Pancreas (tissue), 10 donors: ENCODE data around the gene OSMR. TPM values are rescaled to one million over a fixed set of nuclear protein-coding genes. Genes with fewer than 3 reads are reported as not detected.

Source experiments
- ATAC-seq, 4 donors: fragments of 200-7000 bp; cut with Tn5 transposase; one replicate each; pipeline versions ENCODE4 v1.8.0 to v1.9.1; 2020; ENCODE audit warnings: mild to moderate bottlenecking in 4 of 4, moderate library complexity in 4 of 4
- DNase-seq, 6 donors: peaks; one replicate each; pipeline ENCODE4 v3.0.0-alpha.2; 2020
- FAIRE-seq: peaks from 2 replicates; lab custom pipeline; 2012; peaks lifted over from hg19 to GRCh38; lab: Jason Lieb, UNC
- H3K27ac ChIP-seq, 4 donors: fragments of 200-600 bp; sonication (generic); 1 replicate in 3 of 4; 2 replicates in 1 of 4; pipeline versions ENCODE4 v1.5.0 to v1.8.0; 2020
- H3K27me3 ChIP-seq, 4 donors: fragments of 200-600 bp; one replicate each; pipeline ENCODE4 v1.8.0; 2021
- H3K36me3 ChIP-seq, 3 donors: fragments of 200-600 bp; sonication (generic) in 1 of 3; one replicate each; pipeline versions ENCODE4 v1.5.0 to v1.8.0; 2020 to 2021
- H3K4me1 ChIP-seq, 3 donors: fragments of 200-600 bp; one replicate each; pipeline ENCODE4 v1.8.0; 2021
- H3K4me3 ChIP-seq, 4 donors: fragments of 200-600 bp; sonication (generic) in 2 of 4; one replicate each; pipeline versions ENCODE4 v1.5.0 to v1.8.0; 2020 to 2021
- H3K9me3 ChIP-seq, 4 donors: fragments of 200-600 bp; one replicate each; pipeline ENCODE4 v1.8.0; 2021
- CTCF ChIP-seq, 4 donors: fragments of 200-600 bp; sonication (generic) in 3 of 4; IDR thresholded peaks; one replicate each; pipeline versions ENCODE4 v1.5.0 to v1.8.0; 2021; ENCODE audit warnings: antibody characterized with exemption in 4 of 4
- WGBS, 2 donors: extraction: QIAGEN DNeasy Blood & Tissue Kit; methylation state at CpG; one replicate each; pipeline ENCODE4 v1.1.7; 2013; 5-methylcytosine and 5-hydroxymethylcytosine counted together
- intact Hi-C, 3 donors: fragments of 100-400 bp; cut with DNase I; formaldehyde crosslinking; loops; one replicate each; pipeline versions ENCODE4 v1.11.1 to v1.14.2; 2022
- polyA plus RNA-seq, 2 donors: library from polyadenylated mRNA; stranded (reverse); fragments of 200-250 nt; gene quantifications; one replicate each; pipeline ENCODE4 v1.2.3, GENCODE V29; 2013
- total RNA-seq, 6 donors: library from RNA; stranded (reverse); fragmentation: NEBNext Ultra II Directional in 4 of 6; extraction: Animal tissue kit (Norgen Biotek cat#: 25700) in 4 of 6; gene quantifications; one replicate each; pipeline versions ENCODE4 v1.2.1 to v1.2.4, GENCODE V29; 2021 to 2023
- donor health status: healthy with polysubstance abuse.
- donor health status: DM: no; HTN: no; CAD: no; lungs with moderate emphysema.
- donor health status: DM: no; HTN: no; CAD: no.
- donor health status: control.
- donor health status: control.
- donor health status: Bipolar disorder and iron deficiency.
- donor health status: DM: yes; HTN: yes; CAD: no.
- donor health status: DM: no; HTN: no; CAD: no.
- donor health status: DM: no; HTN: no; CAD: no.
- donor health status: DM: yes; HTN: yes; CAD: no.

OSMR gene
- total and polyA plus RNA-seq, 8 donors, result 5.5 to 29.0 (median 9.1) TPM

GRCh38 chr5:38938424-38938823, 92.6 kb downstream of the OSMR start:
- DNase-seq (no peak), FAIRE-seq (no peak), ATAC-seq (no peak)
- intact Hi-C loops, result no loop called here
- H3K36me3 ChIP-seq, result peaks cover 0 to 10% (median 6%) of the 10 kb centered on the region in 3 donors
- H3K9me3 ChIP-seq, result no peaks in the 10 kb centered on the region
- no peak overlapping the region for H3K27ac ChIP-seq
- no peak overlapping the region for H3K4me3 ChIP-seq
- H3K4me1 ChIP-seq, result no peaks in the 10 kb centered on the region
- 97 to 100% methylated on average over 1 of the region's 1 CpG for WGBS, 2 donors
- H3K27me3 ChIP-seq, result no peaks in the 10 kb centered on the region
- TF ChIP-seq CTCF (IDR thresholded peaks at IDR 0.05), result no peak

- H3K9me3 ChIP-seq, result no peaks in the 10 kb centered on the region
- no peak overlapping the region for H3K4me3 ChIP-seq
- intact Hi-C loops, result no loop called here
- no peak overlapping the region for H3K27ac ChIP-seq
- no peak for ATAC-seq
- H3K36me3 ChIP-seq, result peaks cover 0 to 15% (median 6%) of the 10 kb centered on the region in 3 donors
- FAIRE-seq, result no peak
- no peak for DNase-seq
- H3K4me1 ChIP-seq, result no peaks in the 10 kb centered on the region
- WGBS, 2 donors, result 42 to 60% methylated on average over 1 of the region's 1 CpG
- H3K27me3 ChIP-seq, result no peaks in the 10 kb centered on the region
- no peak for TF ChIP-seq CTCF (IDR thresholded peaks at IDR 0.05)
Measured at GRCh38 chr5:38938973-38939372, 93.2 kb downstream of the OSMR start.

- WGBS, 2 donors, result 27 to 57% methylated on average over 2 of the region's 2 CpGs
- H3K27me3 ChIP-seq, result no peaks in the 10 kb centered on the region
- H3K27ac ChIP-seq, result no peak overlapping the region
- H3K9me3 ChIP-seq, result no peaks in the 10 kb centered on the region
- no peak for DNase-seq
- FAIRE-seq, result no peak
- H3K4me1 ChIP-seq, result no peaks in the 10 kb centered on the region
- ATAC-seq, result no peak
- TF ChIP-seq CTCF (IDR thresholded peaks at IDR 0.05), result no peak
- intact Hi-C loops, result no loop called here
- peaks cover 0 to 28% (median 13%) of the 10 kb centered on the region in 3 donors for H3K36me3 ChIP-seq
- H3K4me3 ChIP-seq, result no peak overlapping the region
Measured at GRCh38 chr5:38940230-38940858, 94.5 kb downstream of the OSMR start.

- WGBS, 2 donors, result 93 to 99% methylated on average over 2 of the region's 2 CpGs
- no peak for TF ChIP-seq CTCF (IDR thresholded peaks at IDR 0.05)
- H3K36me3 ChIP-seq, result peaks cover 0 to 43% (median 13%) of the 10 kb centered on the region in 3 donors
- intact Hi-C loops, result no loop called here
- ATAC-seq, result no peak
- no peak for FAIRE-seq
- no peak overlapping the region for H3K27ac ChIP-seq
- no peaks in the 10 kb centered on the region for H3K4me1 ChIP-seq
- no peak overlapping the region for H3K4me3 ChIP-seq
- DNase-seq, result no peak
- H3K9me3 ChIP-seq, result no peaks in the 10 kb centered on the region
- no peaks in the 10 kb centered on the region for H3K27me3 ChIP-seq
Measured at GRCh38 chr5:38941912-38942311, 96.1 kb downstream of the OSMR start.

- no peak for FAIRE-seq
- WGBS, 2 donors, result 58 to 61% methylated on average over 4 of the region's 4 CpGs
- Histone ChIP-seq H3K4me1 (no peaks in the 10 kb centered on the region), H3K9me3 (no peaks in the 10 kb centered on the region), H3K27ac (no peak overlapping the region), H3K27me3 (no peaks in the 10 kb centered on the region), H3K4me3 (no peak overlapping the region), H3K36me3 (peaks cover 0 to 51% (median 13%) of the 10 kb centered on the region in 3 donors)
- intact Hi-C loops, result no loop called here
- no peak for TF ChIP-seq CTCF (IDR thresholded peaks at IDR 0.05)
- ATAC-seq, result no peak
- DNase-seq, result no peak
Measured at GRCh38 chr5:38944282-38944681, 98.5 kb downstream of the OSMR start.
